Lower leg skin (tissue), 4 donors: ENCODE measurements around the gene ELAVL1. TPM values are rescaled to one million over a fixed set of nuclear protein-coding genes. Genes with fewer than 3 reads are reported as not detected.
"Not testable (repeated sequence)": the region's sequence is repeated elsewhere in the genome, so short reads cannot be mapped to it uniquely, and the experiment has no call there.

Experiments used
- DNase-seq, 2 donors: peaks; one replicate each; pipeline ENCODE4 v3.0.0-alpha.2; 2019; ENCODE audit warnings: low spot score in 2 of 2
- H3K4me3 ChIP-seq: fragments of 200-600 bp; sonication (generic); 2 replicates; pipeline ENCODE4 v1.5.1; 2017; ENCODE audit warnings: mild to moderate bottlenecking, low read depth; ENCODE audit not compliant: poor library complexity, severe bottlenecking
- POLR2A ChIP-seq, 2 donors: fragments of 450-650 bp; IDR thresholded peaks; one replicate each; pipeline ENCODE4 v1.6.1; 2016 to 2017; ENCODE audit warnings: antibody characterized with exemption in 2 of 2, mild to moderate bottlenecking in 1 of 2, moderate library complexity in 1 of 2
- WGBS, 2 donors: methylation state at CpG; one replicate each; pipeline ENCODE4 v1.1.5; 2018; 5-methylcytosine and 5-hydroxymethylcytosine counted together
- intact Hi-C: fragments of 100-400 bp; cut with DNase I; formaldehyde crosslinking; loops from one replicate; pipeline ENCODE4 v1.15.0; 2023; ENCODE audit warnings: low total_unique reads
- total RNA-seq, 4 donors: library from RNA; depleted of rRNA; stranded (reverse); fragments of >200 nt; gene quantifications; one replicate each; pipeline ENCODE4 v1.1.0, GENCODE V29; 2016
- TF ChIP-seq, protein P1 (sequence below), 3 donors: fragments of 450-650 bp; IDR thresholded peaks; one replicate each; pipeline ENCODE4 v1.5.1; 2016; ENCODE audit warnings: antibody characterized with exemption in 3 of 3, mild to moderate bottlenecking in 3 of 3, moderate library complexity in 2 of 3

The ELAVL1 gene
- total RNA-seq, 4 donors from 2014 or later: 24.8 to 49.2 (median 30.9) TPM

- no peak for DNase-seq
- TF ChIP-seq, protein P1, sequence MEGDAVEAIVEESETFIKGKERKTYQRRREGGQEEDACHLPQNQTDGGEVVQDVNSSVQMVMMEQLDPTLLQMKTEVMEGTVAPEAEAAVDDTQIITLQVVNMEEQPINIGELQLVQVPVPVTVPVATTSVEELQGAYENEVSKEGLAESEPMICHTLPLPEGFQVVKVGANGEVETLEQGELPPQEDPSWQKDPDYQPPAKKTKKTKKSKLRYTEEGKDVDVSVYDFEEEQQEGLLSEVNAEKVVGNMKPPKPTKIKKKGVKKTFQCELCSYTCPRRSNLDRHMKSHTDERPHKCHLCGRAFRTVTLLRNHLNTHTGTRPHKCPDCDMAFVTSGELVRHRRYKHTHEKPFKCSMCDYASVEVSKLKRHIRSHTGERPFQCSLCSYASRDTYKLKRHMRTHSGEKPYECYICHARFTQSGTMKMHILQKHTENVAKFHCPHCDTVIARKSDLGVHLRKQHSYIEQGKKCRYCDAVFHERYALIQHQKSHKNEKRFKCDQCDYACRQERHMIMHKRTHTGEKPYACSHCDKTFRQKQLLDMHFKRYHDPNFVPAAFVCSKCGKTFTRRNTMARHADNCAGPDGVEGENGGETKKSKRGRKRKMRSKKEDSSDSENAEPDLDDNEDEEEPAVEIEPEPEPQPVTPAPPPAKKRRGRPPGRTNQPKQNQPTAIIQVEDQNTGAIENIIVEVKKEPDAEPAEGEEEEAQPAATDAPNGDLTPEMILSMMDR (IDR thresholded peaks at IDR 0.05): no peak
- no peak for TF ChIP-seq POLR2A (IDR thresholded peaks at IDR 0.05)
- 91 to 93% methylated on average over 10 of the region's 10 CpGs for WGBS, 2 donors
- intact Hi-C loops: no loop called here
- H3K4me3 ChIP-seq: no peak overlapping the region
Measured at GRCh38 chr19:7932930-7933300, 72.5 kb downstream of the ELAVL1 start.

DNA sequence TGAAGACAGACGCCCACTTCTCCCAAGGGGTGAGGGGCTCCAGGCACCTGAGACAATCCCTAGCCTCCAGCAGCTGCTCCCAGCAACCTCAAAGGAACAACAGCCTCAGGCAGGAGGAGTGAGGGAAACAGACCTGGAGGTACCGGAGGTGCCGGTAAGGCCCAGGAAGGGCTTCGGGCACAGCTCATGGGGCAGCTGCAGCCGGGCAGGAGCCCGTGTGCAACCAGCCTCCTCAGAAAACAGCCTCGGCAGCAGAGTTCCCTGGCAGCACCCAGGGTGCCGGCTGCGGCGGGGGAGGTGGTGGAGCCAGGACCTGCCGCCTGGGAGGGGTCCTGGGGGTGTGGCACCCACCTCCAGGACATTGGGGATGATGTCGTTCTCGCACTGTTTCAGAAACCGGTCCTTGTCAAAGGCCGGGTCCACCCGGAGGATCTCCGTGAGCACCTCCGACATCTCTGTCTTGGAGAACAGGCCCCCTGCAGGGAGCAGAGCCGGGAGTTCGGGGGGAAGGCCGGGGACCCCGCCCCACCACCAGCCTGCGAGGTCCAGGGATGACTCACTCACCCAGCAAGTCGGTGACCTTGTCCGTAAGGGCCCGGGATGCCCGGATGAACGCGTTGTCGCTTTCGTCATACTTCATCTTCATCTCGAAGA is 73.0 kb downstream of the ELAVL1 start:
- 92 to 94% methylated on average over 26 to 31 of the region's 32 CpGs for WGBS, 2 donors
- intact Hi-C loops: no loop called here
- H3K4me3 ChIP-seq: no peak overlapping the region
- DNase-seq: no peak
- TF ChIP-seq, protein P1 (IDR thresholded peaks at IDR 0.05): no peak
- TF ChIP-seq POLR2A (IDR thresholded peaks at IDR 0.05): no peak

DNA sequence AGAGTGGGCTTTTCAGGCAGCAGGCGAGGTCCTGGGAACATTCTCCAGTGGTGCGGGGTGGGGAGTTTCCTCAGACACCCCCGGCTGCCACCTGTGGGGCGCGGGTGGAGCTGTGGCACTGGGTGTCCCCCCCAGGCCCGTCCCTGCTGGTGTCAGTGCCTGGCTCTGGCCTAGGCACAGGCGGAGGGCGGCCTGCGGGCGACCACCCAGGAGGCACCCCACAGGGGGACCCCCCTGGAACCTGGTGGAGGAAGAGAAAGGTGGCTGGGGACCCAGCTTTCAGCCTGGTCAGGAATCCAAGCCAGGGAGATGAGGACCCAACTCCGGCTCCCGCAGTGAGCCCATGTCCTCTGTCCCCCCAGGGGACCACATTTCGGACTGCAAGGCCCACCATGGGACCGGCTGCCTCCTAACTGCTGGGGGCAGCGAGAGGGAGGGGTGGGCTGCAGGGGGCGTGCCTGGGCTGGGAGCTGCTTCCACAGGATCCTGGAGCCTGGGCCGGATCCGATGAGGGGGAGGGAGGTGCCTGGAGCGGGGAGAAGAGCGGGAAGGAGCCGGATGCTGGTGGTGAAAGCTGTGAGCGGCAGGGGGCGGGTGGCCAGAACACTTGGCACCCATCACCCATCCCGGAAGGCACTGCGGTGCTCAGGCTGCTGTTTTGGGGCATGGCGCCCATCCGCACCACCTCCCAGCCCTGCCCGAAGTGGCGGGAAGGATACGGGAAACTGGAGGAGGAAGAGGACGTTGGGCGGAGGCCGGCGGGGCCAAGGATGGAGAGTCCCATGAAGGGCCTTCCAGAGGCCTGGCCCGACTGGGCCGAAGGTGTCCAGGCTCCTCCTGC is 74.0 kb downstream of the ELAVL1 start:
- TF ChIP-seq, protein P1 (IDR thresholded peaks at IDR 0.05): no peak
- TF ChIP-seq POLR2A (IDR thresholded peaks at IDR 0.05): no peak
- WGBS, 2 donors: 83 to 87% methylated on average over 32 to 36 of the region's 36 CpGs
- DNase-seq: no peak

GRCh38 chr19:7930765-7931164 is 74.7 kb downstream of the ELAVL1 start:
- TF ChIP-seq, protein P1 (IDR thresholded peaks at IDR 0.05): no peak
- no peak for TF ChIP-seq POLR2A (IDR thresholded peaks at IDR 0.05)
- no peak overlapping the region for H3K4me3 ChIP-seq
- no peak for DNase-seq
- intact Hi-C loops: no loop called here
- 75 to 92% methylated on average over 7 of the region's 7 CpGs for WGBS, 2 donors

More for the DNA sequence above, 74.0 kb downstream of the ELAVL1 start:
- no peak overlapping the region for H3K4me3 ChIP-seq
- intact Hi-C loops: no loop called here

DNA sequence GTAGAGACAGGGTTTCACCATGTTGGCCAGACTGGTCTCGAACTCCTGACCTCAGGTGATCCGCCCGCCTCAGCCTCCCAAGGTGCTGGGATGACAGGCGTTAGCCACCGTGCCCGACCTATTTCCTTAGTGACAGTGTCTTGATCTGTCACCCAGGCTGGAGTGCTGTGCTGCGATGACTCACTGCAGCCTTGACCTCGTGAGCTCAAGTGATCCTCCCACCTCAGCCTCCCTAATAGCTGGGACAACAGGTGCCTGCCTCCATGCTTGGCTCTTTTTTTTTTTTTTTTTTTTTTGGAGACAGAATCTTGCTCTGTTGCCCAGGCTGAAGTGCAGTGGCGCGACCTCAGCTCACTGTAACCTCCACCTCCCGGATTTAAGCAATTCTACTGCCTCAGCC is 75.4 kb downstream of the ELAVL1 start:
- H3K4me3 ChIP-seq, DNase-seq, intact Hi-C loops: not testable (repeated sequence)
- 81 to 89% methylated on average over 9 to 11 of the region's 11 CpGs for WGBS, 2 donors
